Ishikawa (cell line): ENCODE measurements around the gene UGT1A8.

ENCODE experiments used
- CEBPB ChIP-seq: IDR thresholded peaks from 2 replicates; pipeline ENCODE4 v1.6.1; 2012
- CREB1 ChIP-seq: IDR thresholded peaks from 2 replicates; pipeline ENCODE4 v1.6.1; 2012; ENCODE audit warnings: low read depth
- EGR1 ChIP-seq: IDR thresholded peaks from 2 replicates; pipeline ENCODE4 v1.6.1; 2012
- EP300 ChIP-seq: IDR thresholded peaks from 2 replicates; pipeline ENCODE4 v1.6.1; 2012; ENCODE audit warnings: borderline replicate concordance
- FOXM1 ChIP-seq: IDR thresholded peaks from 2 replicates; pipeline ENCODE4 v1.6.1; 2012; ENCODE audit warnings: low read depth, borderline replicate concordance
- NFIC ChIP-seq: IDR thresholded peaks from 2 replicates; pipeline ENCODE4 v1.6.1; 2012
- RAD21 ChIP-seq: IDR thresholded peaks from 2 replicates; pipeline ENCODE4 v1.6.1; 2012; ENCODE audit warnings: low read depth
- TAF1 ChIP-seq: IDR thresholded peaks from 2 replicates; pipeline ENCODE4 v1.6.1; 2012; ENCODE audit warnings: low read depth, mild to moderate bottlenecking
- TCF12 ChIP-seq: IDR thresholded peaks from 2 replicates; pipeline ENCODE4 v1.6.1; 2012; ENCODE audit warnings: low read depth
- TEAD4 ChIP-seq: IDR thresholded peaks from 2 replicates; pipeline ENCODE4 v1.6.1; 2012
- YY1 ChIP-seq: IDR thresholded peaks from 2 replicates; pipeline ENCODE4 v1.6.1; 2012; ENCODE audit warnings: low read depth
- ZBTB7A ChIP-seq: IDR thresholded peaks from 2 replicates; pipeline ENCODE4 v1.6.1; 2012; ENCODE audit warnings: low read depth
- TF ChIP-seq, protein P1 (sequence below): IDR thresholded peaks from 2 replicates; pipeline ENCODE4 v1.6.1; 2012; ENCODE audit warnings: low read depth, mild to moderate bottlenecking
- TF ChIP-seq, protein P2 (sequence below): IDR thresholded peaks from 2 replicates; pipeline ENCODE4 v1.6.1; 2012
- TF ChIP-seq, protein P3 (sequence below): IDR thresholded peaks from 2 replicates; pipeline ENCODE4 v1.6.1; 2012

UGT1A8 gene

DNA sequence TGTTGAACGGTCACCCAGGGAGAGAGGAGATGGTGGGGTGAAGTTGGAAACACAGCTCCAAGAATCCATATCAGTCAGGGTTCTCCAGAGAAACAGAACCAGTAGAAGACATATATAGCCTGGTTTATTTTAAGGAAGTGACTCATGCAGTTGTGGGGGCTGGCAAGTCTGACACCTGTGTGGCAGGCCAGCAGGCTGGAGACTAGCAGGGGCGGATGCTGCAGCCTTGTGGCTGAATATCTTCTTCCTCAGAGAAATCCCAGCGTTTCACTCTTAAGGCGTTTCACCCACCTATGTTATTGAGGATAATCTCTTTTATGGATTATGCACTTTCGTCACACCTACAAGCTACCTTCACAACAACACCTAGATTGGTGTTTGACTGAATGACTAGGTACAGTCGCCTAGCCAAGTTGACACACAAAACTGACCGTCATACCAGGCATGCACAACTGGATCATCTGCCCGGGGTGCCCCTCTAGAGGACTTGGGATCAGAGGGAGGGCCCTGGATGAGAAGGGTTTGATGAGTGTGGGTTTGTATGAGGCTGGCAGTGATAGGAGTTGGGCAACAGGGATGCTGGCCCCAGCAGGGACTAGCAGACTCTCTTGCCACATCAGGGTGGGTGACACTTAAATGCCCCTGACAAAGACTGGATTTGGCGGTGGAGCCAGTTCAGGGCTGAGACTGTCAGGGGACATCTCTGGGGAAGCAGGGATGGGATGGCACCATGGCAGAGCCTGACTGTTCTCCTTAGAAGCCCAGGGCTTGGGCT is 184.1 kb downstream of the UGT1A8 start:
- no peak for TF ChIP-seq TCF12

DNA sequence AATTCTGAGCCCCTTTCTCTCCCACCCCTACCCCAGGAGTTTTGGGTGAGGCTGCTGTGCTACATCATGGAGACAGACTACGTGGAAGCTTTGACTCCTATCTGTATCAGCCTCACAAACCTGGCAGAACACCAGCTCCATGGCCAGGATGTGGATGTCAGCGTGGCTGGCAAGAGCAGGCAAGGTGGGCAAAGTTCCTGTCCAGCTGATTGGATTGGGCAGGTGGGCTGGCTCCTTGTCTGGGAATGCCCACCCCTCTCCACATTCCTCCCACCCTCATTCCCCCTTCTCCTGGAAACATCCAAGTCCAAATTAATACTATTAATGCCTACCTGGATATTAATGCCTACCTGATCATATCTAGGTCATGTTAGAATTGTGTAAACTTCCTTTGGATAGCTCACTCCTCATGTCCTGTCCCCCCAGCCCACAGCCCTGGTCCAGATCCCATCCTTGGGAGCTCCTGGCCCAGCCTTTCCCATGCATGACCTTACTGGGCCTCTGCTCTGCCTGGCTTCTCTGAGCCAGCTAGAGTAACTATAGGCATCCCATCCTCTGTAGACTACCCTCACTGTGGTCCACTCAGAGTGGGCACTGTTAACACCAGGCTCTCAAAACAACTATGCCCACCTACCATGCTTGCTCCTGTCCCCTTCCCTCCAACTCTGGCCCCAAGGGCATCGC is 184.8 kb downstream of the UGT1A8 start:
- TF ChIP-seq, protein P1, sequence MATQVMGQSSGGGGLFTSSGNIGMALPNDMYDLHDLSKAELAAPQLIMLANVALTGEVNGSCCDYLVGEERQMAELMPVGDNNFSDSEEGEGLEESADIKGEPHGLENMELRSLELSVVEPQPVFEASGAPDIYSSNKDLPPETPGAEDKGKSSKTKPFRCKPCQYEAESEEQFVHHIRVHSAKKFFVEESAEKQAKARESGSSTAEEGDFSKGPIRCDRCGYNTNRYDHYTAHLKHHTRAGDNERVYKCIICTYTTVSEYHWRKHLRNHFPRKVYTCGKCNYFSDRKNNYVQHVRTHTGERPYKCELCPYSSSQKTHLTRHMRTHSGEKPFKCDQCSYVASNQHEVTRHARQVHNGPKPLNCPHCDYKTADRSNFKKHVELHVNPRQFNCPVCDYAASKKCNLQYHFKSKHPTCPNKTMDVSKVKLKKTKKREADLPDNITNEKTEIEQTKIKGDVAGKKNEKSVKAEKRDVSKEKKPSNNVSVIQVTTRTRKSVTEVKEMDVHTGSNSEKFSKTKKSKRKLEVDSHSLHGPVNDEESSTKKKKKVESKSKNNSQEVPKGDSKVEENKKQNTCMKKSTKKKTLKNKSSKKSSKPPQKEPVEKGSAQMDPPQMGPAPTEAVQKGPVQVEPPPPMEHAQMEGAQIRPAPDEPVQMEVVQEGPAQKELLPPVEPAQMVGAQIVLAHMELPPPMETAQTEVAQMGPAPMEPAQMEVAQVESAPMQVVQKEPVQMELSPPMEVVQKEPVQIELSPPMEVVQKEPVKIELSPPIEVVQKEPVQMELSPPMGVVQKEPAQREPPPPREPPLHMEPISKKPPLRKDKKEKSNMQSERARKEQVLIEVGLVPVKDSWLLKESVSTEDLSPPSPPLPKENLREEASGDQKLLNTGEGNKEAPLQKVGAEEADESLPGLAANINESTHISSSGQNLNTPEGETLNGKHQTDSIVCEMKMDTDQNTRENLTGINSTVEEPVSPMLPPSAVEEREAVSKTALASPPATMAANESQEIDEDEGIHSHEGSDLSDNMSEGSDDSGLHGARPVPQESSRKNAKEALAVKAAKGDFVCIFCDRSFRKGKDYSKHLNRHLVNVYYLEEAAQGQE = no peak
- TF ChIP-seq TCF12 (no peak), EP300 (no peak), CREB1 (no peak), TAF1 (no peak), NFIC (no peak), CEBPB (no peak), TEAD4 (no peak), RAD21 (no peak), FOXM1 (no peak), EGR1 (no peak), YY1 (no peak), ZBTB7A (no peak)
- TF ChIP-seq, protein P2, sequence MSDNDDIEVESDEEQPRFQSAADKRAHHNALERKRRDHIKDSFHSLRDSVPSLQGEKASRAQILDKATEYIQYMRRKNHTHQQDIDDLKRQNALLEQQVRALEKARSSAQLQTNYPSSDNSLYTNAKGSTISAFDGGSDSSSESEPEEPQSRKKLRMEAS = no peak
- TF ChIP-seq, protein P3, sequence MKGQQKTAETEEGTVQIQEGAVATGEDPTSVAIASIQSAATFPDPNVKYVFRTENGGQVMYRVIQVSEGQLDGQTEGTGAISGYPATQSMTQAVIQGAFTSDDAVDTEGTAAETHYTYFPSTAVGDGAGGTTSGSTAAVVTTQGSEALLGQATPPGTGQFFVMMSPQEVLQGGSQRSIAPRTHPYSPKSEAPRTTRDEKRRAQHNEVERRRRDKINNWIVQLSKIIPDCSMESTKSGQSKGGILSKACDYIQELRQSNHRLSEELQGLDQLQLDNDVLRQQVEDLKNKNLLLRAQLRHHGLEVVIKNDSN = no peak

DNA sequence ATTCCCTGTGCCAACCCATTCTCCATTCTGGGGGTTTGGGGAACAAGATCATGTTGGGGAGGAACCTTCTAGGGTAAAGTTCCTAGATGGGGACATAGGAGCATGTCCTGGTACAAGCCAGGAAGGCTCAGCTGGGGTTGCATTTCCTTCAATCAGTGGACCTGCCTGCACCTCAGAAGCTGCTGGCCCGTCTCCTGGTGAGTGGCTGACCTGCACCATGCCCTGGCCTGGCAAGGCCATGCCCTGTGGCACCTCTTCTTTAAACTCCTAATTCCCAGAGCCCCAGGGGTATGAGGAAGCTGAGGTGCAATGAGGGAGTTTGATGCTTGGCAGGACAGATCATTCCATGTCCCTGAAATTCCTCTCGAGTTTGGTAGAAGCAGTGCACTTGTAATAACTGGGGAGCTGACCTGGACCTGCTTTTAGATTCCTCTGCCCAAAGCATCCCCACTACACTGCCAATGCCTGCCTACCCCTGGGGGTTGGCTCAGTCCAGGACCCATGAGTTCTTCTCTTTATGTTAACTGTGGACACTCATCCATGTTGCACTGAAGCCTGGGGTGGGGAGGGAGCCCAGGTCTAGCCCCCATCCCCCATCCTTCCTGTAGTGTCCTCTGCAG is 186.0 kb downstream of the UGT1A8 start:
- TF ChIP-seq, protein P3 = no peak
- TF ChIP-seq ZBTB7A (no peak), TEAD4 (no peak), TCF12 (no peak), TAF1 (no peak), YY1 (no peak)
- TF ChIP-seq, protein P2 = no peak
- TF ChIP-seq, protein P1 = no peak

GRCh38 chr2:233803994-233804393 is 186.6 kb downstream of the UGT1A8 start:
- no peak for TF ChIP-seq RAD21
- TF ChIP-seq NFIC = no peak
- TF ChIP-seq, protein P3 = no peak
- no peak for TF ChIP-seq TEAD4
- no peak for TF ChIP-seq EP300
- TF ChIP-seq CEBPB = no peak
- TF ChIP-seq TAF1 = no peak
- TF ChIP-seq, protein P2 = no peak
- no peak for TF ChIP-seq YY1
- TF ChIP-seq CREB1 = no peak
- no peak for TF ChIP-seq ZBTB7A
- TF ChIP-seq, protein P1 = no peak
- no peak for TF ChIP-seq TCF12
- no peak for TF ChIP-seq EGR1
- no peak for TF ChIP-seq FOXM1
